PC-9 (cell line): ENCODE data around the gene POFUT2.

ENCODE experiments used
- EZH2 ChIP-seq: fragments of 200-600 bp; sonication (generic); IDR thresholded peaks from 2 replicates; pipeline ENCODE4 v1.8.0; 2017; ENCODE audit warnings: antibody characterized with exemption, low read depth
- TF ChIP-seq, protein P1 (sequence below): fragments of 200-600 bp; sonication (generic); conservative IDR thresholded peaks from 2 replicates; pipeline ENCODE4 v1.6.1; 2017; ENCODE audit warnings: mixed run types, antibody characterized with exemption, mild to moderate bottlenecking, moderate library complexity

DNA sequence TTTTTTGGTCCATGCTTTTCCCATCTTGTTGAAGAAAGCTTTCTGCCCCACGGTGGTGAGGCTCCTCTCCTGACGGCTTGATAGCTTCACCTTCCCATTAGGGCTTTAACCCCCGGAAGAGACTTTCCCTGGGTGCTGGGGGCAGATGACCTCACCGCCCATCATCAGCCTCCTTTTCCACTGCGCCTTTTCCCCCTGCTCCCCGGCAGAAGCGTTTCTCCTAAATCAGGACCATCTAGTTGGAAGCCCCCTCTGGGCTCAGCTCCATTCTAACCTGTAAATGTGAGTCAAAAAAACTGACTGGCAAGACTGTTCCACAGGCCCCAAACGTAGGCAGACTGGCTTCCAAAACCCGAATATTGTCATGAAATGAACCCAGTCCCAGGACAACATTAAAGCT, 6.7 kb downstream of the POFUT2 start:
- TF ChIP-seq, protein P1, sequence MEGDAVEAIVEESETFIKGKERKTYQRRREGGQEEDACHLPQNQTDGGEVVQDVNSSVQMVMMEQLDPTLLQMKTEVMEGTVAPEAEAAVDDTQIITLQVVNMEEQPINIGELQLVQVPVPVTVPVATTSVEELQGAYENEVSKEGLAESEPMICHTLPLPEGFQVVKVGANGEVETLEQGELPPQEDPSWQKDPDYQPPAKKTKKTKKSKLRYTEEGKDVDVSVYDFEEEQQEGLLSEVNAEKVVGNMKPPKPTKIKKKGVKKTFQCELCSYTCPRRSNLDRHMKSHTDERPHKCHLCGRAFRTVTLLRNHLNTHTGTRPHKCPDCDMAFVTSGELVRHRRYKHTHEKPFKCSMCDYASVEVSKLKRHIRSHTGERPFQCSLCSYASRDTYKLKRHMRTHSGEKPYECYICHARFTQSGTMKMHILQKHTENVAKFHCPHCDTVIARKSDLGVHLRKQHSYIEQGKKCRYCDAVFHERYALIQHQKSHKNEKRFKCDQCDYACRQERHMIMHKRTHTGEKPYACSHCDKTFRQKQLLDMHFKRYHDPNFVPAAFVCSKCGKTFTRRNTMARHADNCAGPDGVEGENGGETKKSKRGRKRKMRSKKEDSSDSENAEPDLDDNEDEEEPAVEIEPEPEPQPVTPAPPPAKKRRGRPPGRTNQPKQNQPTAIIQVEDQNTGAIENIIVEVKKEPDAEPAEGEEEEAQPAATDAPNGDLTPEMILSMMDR: no peak
- no peak for TF ChIP-seq EZH2
